ENCODE results near the gene AUH.
"Not testable (repeated sequence)": the region's sequence is repeated elsewhere in the genome, so short reads cannot be mapped to it uniquely, and the experiment has no call there.

The AUH gene

GRCh38 chr9:91378695-91379127 is 17.0 kb upstream of the AUH start:
- no peak for DNase-seq

GRCh38 chr9:91378054-91378453 is 16.3 kb upstream of the AUH start:
- not testable (repeated sequence) for DNase-seq

GRCh38 chr9:91376239-91376638 is 14.5 kb upstream of the AUH start:
- DNase-seq: no peak

GRCh38 chr9:91374939-91375338 is 13.2 kb upstream of the AUH start:
- no peak for DNase-seq

- DNase-seq: no peak
Measured at GRCh38 chr9:91371894-91372293, 10.2 kb upstream of the AUH start.

- not testable (repeated sequence) for DNase-seq
Measured at GRCh38 chr9:91370006-91370405, 8.3 kb upstream of the AUH start.

GRCh38 chr9:91364702-91365101 is 3.0 kb upstream of the AUH start:
- DNase-seq: no peak

- DNase-seq: no peak
Measured at GRCh38 chr9:91364005-91364404, 2.3 kb upstream of the AUH start.

GRCh38 chr9:91362051-91362611 is 413 bp upstream of the AUH start:
- no peak for DNase-seq

- DNase-seq: no peak
Measured at GRCh38 chr9:91360551-91361290, 997 bp downstream of the AUH start.

- DNase-seq: no peak
Measured at GRCh38 chr9:91359734-91360470, 1.8 kb downstream of the AUH start.

GRCh38 chr9:91359083-91359482 is 2.6 kb downstream of the AUH start:
- DNase-seq: no peak

- DNase-seq: no peak
Measured at GRCh38 chr9:91354881-91355280, 6.8 kb downstream of the AUH start.

GRCh38 chr9:91349115-91349555 is 12.6 kb downstream of the AUH start:
- no peak for DNase-seq

GRCh38 chr9:91348191-91348807 is 13.4 kb downstream of the AUH start:
- no peak for DNase-seq

GRCh38 chr9:91347377-91347776 is 14.3 kb downstream of the AUH start:
- DNase-seq: no peak

- no peak for DNase-seq
Measured at GRCh38 chr9:91346644-91347043, 15.1 kb downstream of the AUH start.

GRCh38 chr9:91345978-91346377 is 15.7 kb downstream of the AUH start:
- DNase-seq: no peak

GRCh38 chr9:91342575-91342974 is 19.1 kb downstream of the AUH start:
- no peak for DNase-seq

GRCh38 chr9:91341749-91342148 is 20.0 kb downstream of the AUH start:
- no peak for DNase-seq

GRCh38 chr9:91341258-91341746 is 20.4 kb downstream of the AUH start:
- no peak for DNase-seq

- DNase-seq: no peak
Measured at GRCh38 chr9:91340395-91340967, 21.2 kb downstream of the AUH start.

GRCh38 chr9:91338681-91339080 is 23.0 kb downstream of the AUH start:
- DNase-seq: no peak
